Pericardium fibroblast (primary cell): ENCODE data around the gene ZNF784. TPM values are rescaled to one million over a fixed set of nuclear protein-coding genes. Genes with fewer than 3 reads are reported as not detected.

Experiments used
- total RNA-seq: library from RNA; depleted of rRNA; stranded (reverse); fragments of >200 nt; gene quantifications from 2 replicates; pipeline ENCODE4 v1.2.3, GENCODE V29; 2015

Gene ZNF784, protein sequence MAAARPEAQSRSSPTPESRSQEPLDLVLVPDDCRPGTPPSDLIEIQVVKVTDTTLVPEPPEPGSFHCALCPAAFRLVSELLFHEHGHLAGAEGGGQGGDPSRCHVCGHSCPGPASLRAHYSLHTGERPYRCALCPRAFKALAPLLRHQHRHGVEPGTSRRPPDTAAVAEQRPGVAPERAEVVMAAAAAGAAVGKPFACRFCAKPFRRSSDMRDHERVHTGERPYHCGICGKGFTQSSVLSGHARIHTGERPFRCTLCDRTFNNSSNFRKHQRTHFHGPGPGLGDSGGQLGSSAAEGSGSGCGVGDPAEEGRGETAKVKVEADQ
- total RNA-seq, result 4.7 and 5.2 TPM in 2 replicates

DNA sequence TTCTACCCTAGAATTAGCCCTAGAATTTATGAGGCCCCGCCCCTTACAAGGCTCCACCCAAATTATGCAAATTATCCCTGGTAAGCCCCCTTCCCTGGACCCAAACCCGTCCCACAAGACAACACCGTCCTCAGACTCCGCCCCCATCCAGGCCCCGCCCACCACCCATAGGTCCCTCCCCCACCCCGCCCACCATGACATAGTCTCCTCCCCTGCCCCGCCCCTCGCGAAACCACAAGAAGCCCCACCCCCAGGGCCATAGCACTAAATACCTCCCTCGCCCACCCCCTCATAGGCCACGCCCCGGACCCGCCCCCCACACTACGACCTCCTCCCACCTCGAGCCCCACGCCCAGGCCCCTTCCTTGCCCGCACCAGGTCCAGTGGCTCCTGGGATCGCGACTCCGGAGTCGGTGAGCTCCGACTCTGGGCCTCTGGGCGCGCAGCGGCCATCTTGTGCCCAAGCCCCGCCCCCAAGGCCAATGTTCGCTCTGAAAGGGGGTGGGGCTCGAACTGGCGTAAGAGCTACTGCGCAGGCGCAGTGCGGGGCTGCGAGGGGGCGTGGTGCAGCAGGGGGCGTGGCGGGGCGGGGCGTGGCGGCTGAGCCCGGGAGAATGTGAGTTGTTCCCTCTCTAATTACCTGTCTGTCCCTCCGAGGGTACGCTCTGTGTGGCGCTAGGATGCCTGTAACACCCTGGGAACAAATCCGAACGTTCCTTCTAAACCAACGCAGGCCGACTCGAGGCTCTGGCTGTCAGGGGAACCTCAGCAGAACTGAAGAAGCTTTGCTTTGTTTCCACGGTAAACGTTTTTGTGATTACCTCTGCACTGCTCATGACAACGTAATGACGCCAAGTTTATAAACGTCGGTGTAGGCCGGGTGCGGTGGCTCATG is at the start of gene ZNF784:
Gene ZNF784, minus strand, starts transcription at position 458 of the 895 bp plus-strand sequence. Its CDS starts 5 bp downstream, at position 453.

GRCh38 chr19:55654868-55655647 is 30.7 kb upstream of the ZNF784 start, which contains the start of gene U2AF2:
Gene U2AF2 (plus strand): TSS chr19:55655035. CDS start chr19:55655105, 70 bp downstream.

DNA sequence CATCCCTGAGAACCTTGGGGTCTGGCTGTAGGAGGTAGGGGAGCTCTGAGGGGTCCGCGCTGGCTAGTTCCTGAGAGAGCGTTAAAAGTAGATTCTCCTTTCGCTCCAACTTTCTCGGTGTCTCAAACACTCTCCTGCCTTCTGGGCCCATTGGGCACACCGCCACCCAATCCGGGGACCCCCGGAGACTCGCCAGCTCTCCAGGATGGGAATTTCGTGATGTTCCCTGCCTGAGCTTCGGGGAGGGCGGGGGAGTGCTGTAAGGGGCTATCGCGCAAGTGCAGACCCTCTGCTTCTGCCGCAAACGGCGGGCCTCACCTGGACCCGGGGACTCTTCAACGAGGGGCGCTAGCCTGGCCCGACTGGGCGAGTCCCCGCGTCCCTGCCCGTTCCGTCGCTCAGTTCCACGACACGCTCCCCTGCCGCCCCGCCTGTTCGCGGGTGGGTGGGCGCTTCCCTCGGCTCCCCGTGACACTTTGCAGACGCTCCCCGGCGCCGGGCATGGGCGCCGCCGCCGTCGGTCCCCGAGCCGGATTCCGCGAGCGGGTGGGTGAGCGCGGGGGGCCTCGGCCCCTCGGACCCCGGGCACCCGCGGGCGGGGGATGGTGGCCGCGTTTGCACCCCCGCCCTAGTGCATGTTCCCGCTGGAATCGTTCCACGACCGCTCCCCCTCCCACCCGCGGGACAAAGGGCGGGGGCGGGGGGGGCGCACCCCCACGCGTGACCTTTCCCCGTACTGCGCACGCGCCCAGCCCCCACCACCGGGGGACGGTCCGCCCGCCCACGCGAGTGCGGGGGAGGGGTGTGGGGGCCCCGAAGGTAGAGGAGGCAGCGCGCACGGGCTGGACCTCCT is 23.6 kb upstream of the ZNF784 start, which contains the start of gene CCDC106:
Gene CCDC106, plus strand, starts transcription at position 481 of the 853 bp plus-strand sequence. CDS start 835 bp downstream, outside the sequence.

GRCh38 chr19:55643003-55643886 is 18.9 kb upstream of the ZNF784 start, which contains the start of gene ZNF581:
Gene ZNF581 (plus strand): TSS chr19:55643649. CDS start chr19:55644572, 923 bp downstream.

GRCh38 chr19:55640577-55641425 is 16.4 kb upstream of the ZNF784 start, which contains the start of gene ZNF580:
Gene ZNF580 (plus strand): TSS chr19:55641002. CDS start chr19:55642509, 1,507 bp downstream.

DNA sequence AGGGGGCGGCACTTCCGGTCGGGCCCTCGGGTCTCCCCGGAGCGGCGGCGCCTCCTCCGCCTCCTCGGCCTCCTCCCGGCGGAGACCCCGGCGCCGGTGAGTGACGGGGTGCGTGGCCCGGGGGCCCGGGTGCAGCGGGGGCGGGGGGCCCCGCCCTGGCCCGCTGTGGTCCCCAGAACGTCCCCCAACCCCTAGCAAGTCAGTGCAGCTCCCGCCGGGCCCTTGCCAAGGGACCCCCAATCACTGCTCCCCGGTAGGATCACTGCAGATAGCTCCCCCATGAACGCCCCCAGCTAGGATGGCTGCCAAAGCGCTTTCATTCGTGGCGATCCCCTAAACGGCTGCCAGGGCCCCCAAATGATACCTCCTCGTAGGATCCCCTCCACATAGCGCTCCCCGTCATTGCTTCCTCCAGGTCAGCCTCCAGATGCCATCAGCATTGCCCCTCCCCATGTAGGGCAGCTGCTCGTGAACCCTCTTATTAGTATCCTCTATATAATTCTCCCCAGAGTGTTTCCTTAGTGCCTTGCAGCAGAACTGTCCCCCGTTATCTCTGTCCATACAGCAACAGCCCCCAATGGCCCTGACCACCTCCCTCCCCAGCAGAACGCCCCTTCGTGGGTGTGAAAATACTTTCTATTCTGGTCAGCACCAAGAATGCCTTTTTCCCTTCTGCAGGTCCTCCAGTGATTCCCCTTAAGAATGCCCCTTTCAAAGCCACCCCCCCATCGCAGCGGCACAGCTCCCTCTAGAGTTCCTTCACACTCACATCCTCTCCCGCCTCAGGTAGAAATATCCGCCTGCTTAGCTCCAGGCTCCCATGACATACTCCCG is 18.5 kb downstream of the ZNF784 start, which contains the start of gene ZNF865:
Gene ZNF865, plus strand, starts transcription at position 11 of the 834 bp plus-strand sequence. CDS start 7,972 bp downstream, outside the sequence.

GRCh38 chr19:55599842-55600661 is 24.3 kb downstream of the ZNF784 start, which contains the start of gene ZNF524:
Gene ZNF524 (plus strand): TSS chr19:55600288. CDS start chr19:55602113, 1,825 bp downstream.

DNA sequence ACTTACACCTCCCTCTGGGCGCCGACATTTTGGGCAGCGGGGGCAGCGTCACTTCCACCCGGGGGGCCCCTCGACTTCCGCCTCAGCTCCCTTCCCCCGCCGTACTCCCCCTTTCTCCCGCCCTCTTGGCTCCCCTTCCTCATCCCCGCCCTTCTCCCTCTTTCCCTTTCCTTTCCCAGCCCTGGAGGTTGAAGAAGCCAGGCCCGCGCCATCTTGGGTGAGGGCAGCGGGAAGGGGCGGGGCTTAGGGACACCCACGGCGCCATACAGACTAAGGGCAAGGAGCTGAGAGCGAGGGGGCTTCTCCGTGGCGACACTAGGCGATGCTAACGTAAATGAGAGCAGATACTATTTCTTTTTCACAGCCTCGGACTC is 24.9 kb downstream of the ZNF784 start, which contains the start of gene FIZ1:
Gene FIZ1, minus strand, starts transcription at position 50 of the 374 bp plus-strand sequence. CDS start 1,652 bp downstream, outside the sequence.

GRCh38 chr19:55580628-55581144 is 43.7 kb downstream of the ZNF784 start, which contains the start of gene ZNF579:
Gene ZNF579 (minus strand): TSS chr19:55580848. CDS start chr19:55579639, 1,209 bp downstream.

Other genes starting within 250 kb of the ZNF784 start
- gene TMEM190, start 247.7 kb downstream of the ZNF784 start, total RNA-seq, result 0.17 TPM in 1 of 2 replicates, not detected in the other
- gene TMEM238, start 240.3 kb downstream of the ZNF784 start, total RNA-seq, result 0.23 and 0.60 TPM in 2 replicates
- gene RPL28, start 238.6 kb downstream of the ZNF784 start, total RNA-seq, result 452 and 1,009 TPM in 2 replicates
- 42.2 and 50.1 TPM in 2 replicates for gene UBE2S, start 216.8 kb downstream of the ZNF784 start, total RNA-seq
- gene SHISA7, start 181.3 kb downstream of the ZNF784 start, total RNA-seq, result not detected in 2 replicates
- gene ISOC2, start 162.9 kb downstream of the ZNF784 start, total RNA-seq, result 86.5 and 89.5 TPM in 2 replicates
- gene C19orf85, start 159.8 kb downstream of the ZNF784 start, total RNA-seq, result not detected in 2 replicates
- 1.9 and 4.2 TPM in 2 replicates for gene ZNF628, start 147.9 kb downstream of the ZNF784 start, total RNA-seq
- 16.6 and 25.1 TPM in 2 replicates for gene NAT14, start 139.4 kb downstream of the ZNF784 start, total RNA-seq
- gene SSC5D, start 136.1 kb downstream of the ZNF784 start, total RNA-seq, result 9.1 and 19.5 TPM in 2 replicates
- not detected in 2 replicates for gene SBK2, start 87.4 kb downstream of the ZNF784 start, total RNA-seq
- gene SBK3, start 79.0 kb downstream of the ZNF784 start, total RNA-seq, result not detected in 2 replicates
- 10.7 and 11.9 TPM in 2 replicates for gene ZNF579, start 43.7 kb downstream of the ZNF784 start, total RNA-seq
- gene FIZ1, start 25.0 kb downstream of the ZNF784 start, total RNA-seq, result 4.8 and 6.1 TPM in 2 replicates
- 25.6 and 46.4 TPM in 2 replicates for gene ZNF524, start 24.3 kb downstream of the ZNF784 start, total RNA-seq
- 4.6 and 4.9 TPM in 2 replicates for gene ZNF865, start 18.9 kb downstream of the ZNF784 start, total RNA-seq
- gene ZNF580, start 16.4 kb upstream of the ZNF784 start, total RNA-seq, result 27.0 and 32.3 TPM in 2 replicates
- gene ZNF581, start 19.1 kb upstream of the ZNF784 start, total RNA-seq, result 29.1 and 59.8 TPM in 2 replicates
- 19.0 and 19.8 TPM in 2 replicates for gene CCDC106, start 23.6 kb upstream of the ZNF784 start, total RNA-seq
- 82.9 and 105 TPM in 2 replicates for gene U2AF2, start 30.5 kb upstream of the ZNF784 start, total RNA-seq
- gene EPN1, start 50.7 kb upstream of the ZNF784 start, total RNA-seq, result 119 and 121 TPM in 2 replicates
- not detected in 2 replicates for gene NLRP9, start 113.8 kb upstream of the ZNF784 start, total RNA-seq
- gene RFPL4A, start 134.5 kb upstream of the ZNF784 start, total RNA-seq, result not detected in 2 replicates
- not detected in 2 replicates for gene RFPL4AL1, start 144.6 kb upstream of the ZNF784 start, total RNA-seq
- gene NLRP11, start 207.4 kb upstream of the ZNF784 start, total RNA-seq, result not detected in 2 replicates
- not detected in 2 replicates for gene NLRP4, start 212.0 kb upstream of the ZNF784 start, total RNA-seq